Ovary (tissue), 3 donors: ENCODE measurements around the gene TTPAL.

Experiments
- CTCF ChIP-seq, 3 donors: fragments of 450-650 bp in 2 of 3; fragments of 200-600 bp in 1 of 3; IDR thresholded peaks; one replicate each; pipeline versions ENCODE4 v1.5.1 to v1.8.0; 2016 to 2022; ENCODE audit warnings: antibody characterized with exemption in 3 of 3, mild to moderate bottlenecking in 1 of 3
- EP300 ChIP-seq: sonication (generic); formaldehyde crosslinking; IDR thresholded peaks from one replicate; pipeline ENCODE4 v1.6.1; 2017; ENCODE audit warnings: antibody characterized with exemption
- POLR2A ChIP-seq: fragments of 450-650 bp; IDR thresholded peaks from one replicate; pipeline ENCODE4 v1.6.1; 2017; ENCODE audit warnings: antibody characterized with exemption, mild to moderate bottlenecking, moderate library complexity
- donor health status: DM: no; HTN: no; CAD: no.

- TF ChIP-seq POLR2A (no peak), CTCF (IDR thresholded peaks at IDR 0.05) (no peak), EP300 (no peak)
Measured at GRCh38 chr20:44467289-44467883, 8.3 kb upstream of the TTPAL start.
